Pancreas (tissue), 10 donors: ENCODE data around the gene MEGF6. TPM values are rescaled to one million over a fixed set of nuclear protein-coding genes. Genes with fewer than 3 reads are reported as not detected.

ENCODE experiments used
- ATAC-seq, 4 donors: fragments of 200-7000 bp; cut with Tn5 transposase; one replicate each; pipeline versions ENCODE4 v1.8.0 to v1.9.1; 2020; ENCODE audit warnings: mild to moderate bottlenecking in 4 of 4, moderate library complexity in 4 of 4
- DNase-seq, 6 donors: peaks; one replicate each; pipeline ENCODE4 v3.0.0-alpha.2; 2020
- FAIRE-seq: peaks from 2 replicates; lab custom pipeline; 2012; peaks lifted over from hg19 to GRCh38; lab: Jason Lieb, UNC
- H3K27ac ChIP-seq, 4 donors: fragments of 200-600 bp; sonication (generic); 1 replicate in 3 of 4; 2 replicates in 1 of 4; pipeline versions ENCODE4 v1.5.0 to v1.8.0; 2020
- H3K27me3 ChIP-seq, 4 donors: fragments of 200-600 bp; one replicate each; pipeline ENCODE4 v1.8.0; 2021
- H3K36me3 ChIP-seq, 3 donors: fragments of 200-600 bp; sonication (generic) in 1 of 3; one replicate each; pipeline versions ENCODE4 v1.5.0 to v1.8.0; 2020 to 2021
- H3K4me1 ChIP-seq, 3 donors: fragments of 200-600 bp; one replicate each; pipeline ENCODE4 v1.8.0; 2021
- H3K4me3 ChIP-seq, 4 donors: fragments of 200-600 bp; sonication (generic) in 2 of 4; one replicate each; pipeline versions ENCODE4 v1.5.0 to v1.8.0; 2020 to 2021
- H3K9me3 ChIP-seq, 4 donors: fragments of 200-600 bp; one replicate each; pipeline ENCODE4 v1.8.0; 2021
- CTCF ChIP-seq, 4 donors: fragments of 200-600 bp; sonication (generic) in 3 of 4; IDR thresholded peaks; one replicate each; pipeline versions ENCODE4 v1.5.0 to v1.8.0; 2021; ENCODE audit warnings: antibody characterized with exemption in 4 of 4
- WGBS, 2 donors: extraction: QIAGEN DNeasy Blood & Tissue Kit; methylation state at CpG; one replicate each; pipeline ENCODE4 v1.1.7; 2013; 5-methylcytosine and 5-hydroxymethylcytosine counted together
- intact Hi-C, 3 donors: fragments of 100-400 bp; cut with DNase I; formaldehyde crosslinking; loops; one replicate each; pipeline versions ENCODE4 v1.11.1 to v1.14.2; 2022
- polyA plus RNA-seq, 2 donors: library from polyadenylated mRNA; stranded (reverse); fragments of 200-250 nt; gene quantifications; one replicate each; pipeline ENCODE4 v1.2.3, GENCODE V29; 2013
- total RNA-seq, 6 donors: library from RNA; stranded (reverse); fragmentation: NEBNext Ultra II Directional in 4 of 6; extraction: Animal tissue kit (Norgen Biotek cat#: 25700) in 4 of 6; gene quantifications; one replicate each; pipeline versions ENCODE4 v1.2.1 to v1.2.4, GENCODE V29; 2021 to 2023
- donor health status: healthy with polysubstance abuse.
- donor health status: DM: no; HTN: no; CAD: no; lungs with moderate emphysema.
- donor health status: DM: no; HTN: no; CAD: no.
- donor health status: control.
- donor health status: control.
- donor health status: Bipolar disorder and iron deficiency.
- donor health status: DM: yes; HTN: yes; CAD: no.
- donor health status: DM: no; HTN: no; CAD: no.
- donor health status: DM: no; HTN: no; CAD: no.
- donor health status: DM: yes; HTN: yes; CAD: no.

Gene MEGF6
- total and polyA plus RNA-seq, 8 donors: 2.6 to 20.0 (median 8.4) TPM

- FAIRE-seq: no peak
- Histone ChIP-seq H3K27ac (no peak overlapping the region), H3K4me1 (no peaks in the 10 kb centered on the region), H3K4me3 (no peak overlapping the region), H3K36me3 (no peaks in the 10 kb centered on the region), H3K27me3 (no peaks in the 10 kb centered on the region), H3K9me3 (no peaks in the 10 kb centered on the region)
- intact Hi-C loops: no loop called here
- TF ChIP-seq CTCF (IDR thresholded peaks at IDR 0.05): no peak
- no peak for DNase-seq
- no peak for ATAC-seq
- WGBS, 2 donors: 84 to 96% methylated on average over 27 of the region's 27 CpGs
Observed at GRCh38 chr1:3516911-3517675, 94.2 kb downstream of the MEGF6 start.

GRCh38 chr1:3516481-3516869 is 94.8 kb downstream of the MEGF6 start:
- Histone ChIP-seq H3K27ac (no peak overlapping the region), H3K27me3 (no peaks in the 10 kb centered on the region), H3K9me3 (no peaks in the 10 kb centered on the region), H3K4me1 (no peaks in the 10 kb centered on the region), H3K4me3 (no peak overlapping the region), H3K36me3 (no peaks in the 10 kb centered on the region)
- WGBS, 2 donors: 86 to 95% methylated on average over 15 of the region's 15 CpGs
- FAIRE-seq: no peak
- intact Hi-C loops: no loop called here
- DNase-seq: no peak
- TF ChIP-seq CTCF (IDR thresholded peaks at IDR 0.05): no peak
- no peak for ATAC-seq

- Histone ChIP-seq H3K27ac (no peak overlapping the region), H3K4me1 (no peaks in the 10 kb centered on the region), H3K9me3 (no peaks in the 10 kb centered on the region), H3K36me3 (no peaks in the 10 kb centered on the region), H3K27me3 (no peaks in the 10 kb centered on the region), H3K4me3 (no peak overlapping the region)
- intact Hi-C loops: no loop called here
- TF ChIP-seq CTCF (IDR thresholded peaks at IDR 0.05): no peak
- DNase-seq (no peak), ATAC-seq (no peak), FAIRE-seq (no peak)
- WGBS, 2 donors: 78 to 88% methylated on average over 19 of the region's 19 CpGs
Observed at GRCh38 chr1:3515774-3516480, 95.4 kb downstream of the MEGF6 start.

- ATAC-seq (no peak), DNase-seq (no peak), FAIRE-seq (no peak)
- intact Hi-C loops: no loop called here
- H3K27ac ChIP-seq: no peak overlapping the region
- no peaks in the 10 kb centered on the region for H3K36me3 ChIP-seq
- H3K4me3 ChIP-seq: no peak overlapping the region
- H3K9me3 ChIP-seq: no peaks in the 10 kb centered on the region
- TF ChIP-seq CTCF (IDR thresholded peaks at IDR 0.05): no peak
- WGBS, 2 donors: 84 to 93% methylated on average over 12 of the region's 12 CpGs
- H3K4me1 ChIP-seq: no peaks in the 10 kb centered on the region
- no peaks in the 10 kb centered on the region for H3K27me3 ChIP-seq
Observed at GRCh38 chr1:3515272-3515671, 96.0 kb downstream of the MEGF6 start.

- 86 to 91% methylated on average over 17 of the region's 17 CpGs for WGBS, 2 donors
- ATAC-seq: no peak
- no peak overlapping the region for H3K27ac ChIP-seq
- no peak for FAIRE-seq
- TF ChIP-seq CTCF (IDR thresholded peaks at IDR 0.05): no peak
- no peaks in the 10 kb centered on the region for H3K27me3 ChIP-seq
- no peaks in the 10 kb centered on the region for H3K36me3 ChIP-seq
- DNase-seq: no peak
- intact Hi-C loops: no loop called here
- H3K4me1 ChIP-seq: no peaks in the 10 kb centered on the region
- H3K9me3 ChIP-seq: no peaks in the 10 kb centered on the region
- no peak overlapping the region for H3K4me3 ChIP-seq
Observed at GRCh38 chr1:3514404-3514803, 96.9 kb downstream of the MEGF6 start.
